Measurements from ENCODE around the gene ZNF566.
"Not testable (repeated sequence)": the region's sequence is repeated elsewhere in the genome, so short reads cannot be mapped to it uniquely, and the experiment has no call there.

ZNF566 gene

GRCh38 chr19:36489118-36489919, at the start of gene ZNF566:
Gene ZNF566 (minus strand): TSS chr19:36489561. CDS start chr19:36476557, 13,004 bp downstream.
- peak; percentile 87 for DNase-seq (ENCODE audit: extremely low spot score, insufficient read length, low read depth)
- FAIRE-seq, result peak; percentile 97

- FAIRE-seq (no peak), DNase-seq (ENCODE audit: extremely low spot score, insufficient read length, low read depth) (no peak)
These were observed 39.7 kb upstream of the ZNF566 start for GRCh38 chr19:36528921-36529518.

GRCh38 chr19:36528194-36528920, 39.0 kb upstream of the ZNF566 start, which contains the start of gene ZNF260:
Gene ZNF260 (minus strand): TSS chr19:36528271. CDS start chr19:36515238, 13,033 bp downstream.
- FAIRE-seq (peak; percentile 96), DNase-seq (ENCODE audit: extremely low spot score, insufficient read length, low read depth) (peak; percentile 84)

- DNase-seq (ENCODE audit: extremely low spot score, insufficient read length, low read depth) (no peak), FAIRE-seq (no peak)
These were observed 38.5 kb upstream of the ZNF566 start for GRCh38 chr19:36527873-36528193.

GRCh38 chr19:36527341-36527740, 38.0 kb upstream of the ZNF566 start:
- FAIRE-seq (no peak), DNase-seq (ENCODE audit: extremely low spot score, insufficient read length, low read depth) (no peak)

- FAIRE-seq (no peak), DNase-seq (ENCODE audit: extremely low spot score, insufficient read length, low read depth) (no peak)
These were observed 37.2 kb upstream of the ZNF566 start for GRCh38 chr19:36526581-36526980.

- DNase-seq (ENCODE audit: extremely low spot score, insufficient read length, low read depth) (no peak), FAIRE-seq (no peak)
These were observed 35.3 kb upstream of the ZNF566 start for GRCh38 chr19:36524617-36525016.

GRCh38 chr19:36514012-36514612, 24.8 kb upstream of the ZNF566 start:
- no peak for FAIRE-seq
- DNase-seq (ENCODE audit: extremely low spot score, insufficient read length, low read depth), result no peak

- FAIRE-seq, result no peak
These were observed 19.0 kb upstream of the ZNF566 start for GRCh38 chr19:36508325-36508724.

GRCh38 chr19:36501973-36502372, 12.6 kb upstream of the ZNF566 start:
- no peak for FAIRE-seq
- no peak for DNase-seq (ENCODE audit: extremely low spot score, insufficient read length, low read depth)

More at GRCh38 chr19:36508325-36508724, 19.0 kb upstream of the ZNF566 start:
- no peak for DNase-seq (ENCODE audit: extremely low spot score, insufficient read length, low read depth)

GRCh38 chr19:36497001-36497400, 7.6 kb upstream of the ZNF566 start:
- DNase-seq (ENCODE audit: extremely low spot score, insufficient read length, low read depth) (no peak), FAIRE-seq (no peak)

- FAIRE-seq; DNase-seq (ENCODE audit: extremely low spot score, insufficient read length, low read depth): not testable (repeated sequence)
These were observed 3.5 kb upstream of the ZNF566 start for GRCh38 chr19:36492689-36493453.

GRCh38 chr19:36490846-36491245, 1.5 kb upstream of the ZNF566 start:
- DNase-seq (ENCODE audit: extremely low spot score, insufficient read length, low read depth); FAIRE-seq: not testable (repeated sequence)

GRCh38 chr19:36489920-36490415, 607 bp upstream of the ZNF566 start:
- peak; percentile 26 for DNase-seq (ENCODE audit: extremely low spot score, insufficient read length, low read depth)
- FAIRE-seq, result no peak

GRCh38 chr19:36488846-36489117, 579 bp downstream of the ZNF566 start:
- FAIRE-seq (no peak), DNase-seq (ENCODE audit: extremely low spot score, insufficient read length, low read depth) (no peak)

- no peak for DNase-seq (ENCODE audit: extremely low spot score, insufficient read length, low read depth)
- no peak for FAIRE-seq
These were observed 1.1 kb downstream of the ZNF566 start for GRCh38 chr19:36488118-36488845.

- DNase-seq (ENCODE audit: extremely low spot score, insufficient read length, low read depth), result no peak
- FAIRE-seq, result no peak
These were observed 5.7 kb downstream of the ZNF566 start for GRCh38 chr19:36483653-36484052.

GRCh38 chr19:36482876-36483275, 6.5 kb downstream of the ZNF566 start:
- FAIRE-seq (no peak), DNase-seq (ENCODE audit: extremely low spot score, insufficient read length, low read depth) (no peak)

- DNase-seq (ENCODE audit: extremely low spot score, insufficient read length, low read depth) (no peak), FAIRE-seq (no peak)
These were observed 29.3 kb downstream of the ZNF566 start for GRCh38 chr19:36460046-36460445.

All from GM18507 (cell line).